HepG2 (cell line): ENCODE results near the gene PPP1CC. TPM values are rescaled to one million over a fixed set of nuclear protein-coding genes. Genes with fewer than 3 reads are reported as not detected.
A peak's percentile ranks its signal among the peaks of the same experiment; 100 is the strongest.

Experiments
- ATAC-seq: fragments of 200-7000 bp; cut with Tn5 transposase; 3 replicates; pipeline ENCODE4 v1.9.1; 2020; ENCODE audit warnings: mild to moderate bottlenecking, moderate library complexity
- BruUV-seq: library from RNA; stranded (reverse); fragments of 400-500 nt; replicated peaks from 2 replicates; lab custom pipeline; 2021; lab: Mats Ljungman, UMichigan
- CTCF ChIA-PET: fragments of 300-600 bp; formaldehyde crosslinking; extraction: SDS; loops from one replicate; lab custom pipeline; 2021; ENCODE audit warnings: low total read pairs, inconsistent platforms, low intra/inter-chr PET ratio; lab: Yijun Ruan, JAX
- POLR2A ChIA-PET: fragments of 350-600 bp; sonication (Branson Sonifier 250); formaldehyde crosslinking; loops from one replicate; lab custom pipeline; 2020; ENCODE audit warnings: antibody characterized with exemption, inconsistent platforms; lab: Yijun Ruan, JAX
- DNase-seq: peaks from one replicate; pipeline ENCODE4 v3.0.0-alpha.2; 2015; ENCODE audit warnings: low spot score
- FAIRE-seq: peaks from 3 replicates; lab custom pipeline; 2011; peaks lifted over from hg19 to GRCh38; lab: Jason Lieb, UNC
- H2AFZ ChIP-seq: one replicate; pipeline ENCODE4 v1.6.1; 2011; ENCODE audit warnings: low read length, inconsistent platforms
- H3K27ac ChIP-seq: fragments of 300-600 bp; 3 replicates; pipeline ENCODE4 v1.8.0; 2011; ENCODE audit warnings: mixed run types, mild to moderate bottlenecking, mixed read lengths, low read length, inconsistent platforms; ENCODE audit not compliant: insufficient read depth; ENCODE audit errors: extremely low read length
- H3K27me3 ChIP-seq, 2 experiments: fragments of 200-600 bp in 1 of 2; 2 replicates in 1 of 2; 3 replicates in 1 of 2; pipeline versions ENCODE4 v1.6.0 to v1.8.0; 2011; ENCODE audit warnings: low read length in 2 of 2, mild to moderate bottlenecking in 2 of 2, moderate library complexity in 2 of 2, inconsistent platforms in 1 of 2; ENCODE audit not compliant: insufficient read depth in 2 of 2, control insufficient read depth in 1 of 2
- H3K36me3 ChIP-seq, 2 experiments: fragments of 200-600 bp in 1 of 2; replicated peaks in 1 of 2; 2 replicates in 1 of 2; 3 replicates in 1 of 2; pipeline versions ENCODE4 v1.5.1 to v1.8.0; 2011; ENCODE audit warnings: low read length in 2 of 2, inconsistent platforms in 1 of 2; ENCODE audit not compliant: insufficient read depth in 2 of 2, control insufficient read depth in 1 of 2
- H3K4me1 ChIP-seq: 2 replicates; pipeline ENCODE4 v1.5.1; 2012; ENCODE audit warnings: low read length, inconsistent platforms; ENCODE audit not compliant: insufficient read depth
- H3K4me2 ChIP-seq: 2 replicates; pipeline ENCODE4 v1.6.0; 2011; ENCODE audit warnings: low read depth, low read length, inconsistent platforms
- H3K4me3 ChIP-seq, 3 experiments: fragments of 200-600 bp in 1 of 3; sonication (generic), shearing (Covaris generic) in 1 of 3; replicated peaks in 1 of 3; 2 replicates each; pipeline ENCODE4 v1.5.1; 2011 to 2016; ENCODE audit warnings: low read length in 3 of 3, inconsistent platforms in 2 of 3, low read depth in 2 of 3, mild to moderate bottlenecking in 2 of 3, control low read depth in 1 of 3, mixed read lengths in 1 of 3; ENCODE audit not compliant: insufficient read depth in 1 of 3
- H3K79me2 ChIP-seq: one replicate; pipeline ENCODE4 v1.6.1; 2011; ENCODE audit warnings: low read length, inconsistent platforms; ENCODE audit not compliant: insufficient read depth
- H3K9ac ChIP-seq: 2 replicates; pipeline ENCODE4 v1.6.0; 2011; ENCODE audit warnings: mild to moderate bottlenecking, low read depth, low read length, inconsistent platforms; ENCODE audit not compliant: insufficient read depth
- H3K9me3 ChIP-seq: 2 replicates; pipeline ENCODE4 v1.5.1; 2012; ENCODE audit warnings: mild to moderate bottlenecking, low read length
- H4K20me1 ChIP-seq: 2 replicates; pipeline ENCODE4 v1.6.0; 2011; ENCODE audit warnings: inconsistent platforms, mild to moderate bottlenecking, low read length, moderate library complexity; ENCODE audit not compliant: insufficient read depth
- CBX1 ChIP-seq: IDR thresholded peaks from one replicate; pipeline ENCODE4 v1.6.1; 2016; ENCODE audit warnings: antibody characterized with exemption, low read depth
- HNRNPH1 ChIP-seq: fragments of 200-400 bp; formaldehyde crosslinking; optimal IDR thresholded peaks from 2 replicates; pipeline ENCODE3; 2017; ENCODE audit warnings: mild to moderate bottlenecking, low read depth, low read length
- KAT7 ChIP-seq: IDR thresholded peaks from 2 replicates; pipeline ENCODE4 v1.6.1; 2018; ENCODE audit warnings: borderline replicate concordance, missing compliant biosample characterization
- KDM5A ChIP-seq: fragments of 200-600 bp; sonication (generic); IDR thresholded peaks from 2 replicates; pipeline ENCODE4 v1.7.0; 2018; ENCODE audit warnings: antibody characterized with exemption, mild to moderate bottlenecking, low read length, borderline replicate concordance
- NKX3-1 ChIP-seq: sonication (generic); formaldehyde crosslinking; IDR thresholded peaks from 2 replicates; pipeline ENCODE4 v1.5.0; 2020; ENCODE audit warnings: missing genetic modification reagents
- PAWR ChIP-seq: sonication (generic); formaldehyde crosslinking; IDR thresholded peaks from 2 replicates; pipeline ENCODE4 v1.4.0; 2020; ENCODE audit warnings: missing genetic modification reagents, mild to moderate bottlenecking, borderline replicate concordance
- PRDM4 ChIP-seq: sonication (generic); formaldehyde crosslinking; IDR thresholded peaks from 2 replicates; pipeline ENCODE4 v1.9.0; 2021; ENCODE audit warnings: missing genetic modification reagents, borderline replicate concordance
- TIGD3 ChIP-seq: sonication (generic); formaldehyde crosslinking; IDR thresholded peaks from 2 replicates; pipeline ENCODE4 v1.5.1; 2020; ENCODE audit warnings: mild to moderate bottlenecking, missing genetic modification reagents, borderline replicate concordance
- TP53 ChIP-seq: sonication (generic); formaldehyde crosslinking; conservative IDR thresholded peaks from 2 replicates; pipeline ENCODE4 v1.4.0; 2020; ENCODE audit warnings: missing genetic modification reagents
- ZNF121 ChIP-seq: sonication (generic); formaldehyde crosslinking; IDR thresholded peaks from 2 replicates; pipeline ENCODE4 v1.5.0; 2020; ENCODE audit warnings: mild to moderate bottlenecking, missing genetic modification reagents
- WGBS: methylation state at CpG from one replicate; pipeline ENCODE4 v1.1.6; 2017; ENCODE audit warnings: low lambda C conversion rate; 5-methylcytosine and 5-hydroxymethylcytosine counted together
- in situ Hi-C: cut with HindIII; loops from 2 replicates; pipeline ENCODE4 v1.10.0; 2017; ENCODE audit warnings: low pct_unique_long_range_greater_than_20kb; ENCODE audit not compliant: extremely low pct_ligation_motif_present
- intact Hi-C: fragments of 100-400 bp; cut with micrococcal nuclease; formaldehyde crosslinking; loops from one replicate; pipeline ENCODE4 v1.10.0; 2022; ENCODE audit not compliant: unreplicated experiment
- polyA plus RNA-seq, 8 experiments: library from polyadenylated mRNA; depleted of rRNA in 3 of 8; stranded (reverse) in 7 of 8; unstranded in 1 of 8; fragments of >200 nt; fragmentation: Illumina TruSeq in 4 of 8; extraction: Trizol in 4 of 8; gene quantifications; 2 replicates each; pipeline versions ENCODE4 v1.2.1 to v1.2.3, GENCODE V29; 2011 to 2016; ENCODE audit warnings: low read depth in 4 of 8, missing spikeins in 1 of 8, mixed read lengths in 1 of 8; ENCODE audit not compliant: insufficient read depth in 1 of 8
- total RNA-seq, 5 experiments: library from RNA; depleted of rRNA; stranded (reverse); fragments of >200 nt; fragmentation: Illumina TruSeq; extraction: Trizol; gene quantifications; 2 replicates each; pipeline ENCODE4 v1.2.3, GENCODE V29; 2016; ENCODE audit warnings: low read depth in 1 of 5

The PPP1CC gene
- total and polyA plus RNA-seq, 2 of the 13 experiments (the other 11 are each of a cell fraction or from before 2014, with no cell fraction given): 178 to 187 TPM

DNA sequence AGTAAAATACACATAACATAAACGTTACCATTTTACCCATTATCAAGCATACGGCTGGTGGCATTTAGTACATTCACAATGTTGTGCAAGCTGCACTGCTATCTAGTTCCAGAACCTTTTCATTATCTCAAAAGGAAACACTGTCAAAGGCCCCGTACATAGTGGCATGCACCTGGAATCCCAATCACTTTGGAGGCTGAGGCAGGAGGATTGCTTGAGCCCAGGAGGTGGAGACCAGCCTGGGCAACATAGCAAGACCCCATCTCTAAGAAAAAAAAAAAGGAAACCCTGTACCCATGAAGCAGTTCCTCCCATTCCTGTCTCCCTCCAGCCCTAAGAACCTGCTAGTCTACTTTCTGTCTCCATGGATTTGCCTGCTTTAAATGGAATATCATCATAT, 46.4 kb downstream of the PPP1CC start:
- BruUV-seq: no TSS peak
- H3K9ac ChIP-seq: no peak overlapping the region
- no peak for DNase-seq
- in situ Hi-C loops: no loop called here
- no peak overlapping the region for H3K27ac ChIP-seq
- peaks cover 24% of the 10 kb centered on the region for H3K4me1 ChIP-seq
- POLR2A ChIA-PET: no interaction called here
- no peak overlapping the region for H2AFZ ChIP-seq
- H3K27me3 ChIP-seq: peaks cover 2 to 21% of the 10 kb centered on the region in 2 experiments; a peak in 3 of 5 replicates
- H3K79me2 ChIP-seq: no peaks in the 10 kb centered on the region
- ATAC-seq: no peak
- intact Hi-C loops: loop anchor here (5.0 kb wide), 1 partner anchor 191 kb away; no protein-coding TSS in a partner anchor
- H4K20me1 ChIP-seq: no peaks in the 10 kb centered on the region
- H3K36me3 ChIP-seq: no peaks in the 10 kb centered on the region
- H3K9me3 ChIP-seq: no peaks in the 10 kb centered on the region
- H3K4me2 ChIP-seq: no peak overlapping the region
- no peak for FAIRE-seq
- CTCF ChIA-PET: no interaction called here
- TF ChIP-seq HNRNPH1 (no peak), ZNF121 (CRISPR knock-in tag) (peak; percentile 69; the same call in 1 of the 2 replicates)
- WGBS: 40% methylated on average over 3 of the region's 3 CpGs
- no peak overlapping the region for H3K4me3 ChIP-seq

DNA sequence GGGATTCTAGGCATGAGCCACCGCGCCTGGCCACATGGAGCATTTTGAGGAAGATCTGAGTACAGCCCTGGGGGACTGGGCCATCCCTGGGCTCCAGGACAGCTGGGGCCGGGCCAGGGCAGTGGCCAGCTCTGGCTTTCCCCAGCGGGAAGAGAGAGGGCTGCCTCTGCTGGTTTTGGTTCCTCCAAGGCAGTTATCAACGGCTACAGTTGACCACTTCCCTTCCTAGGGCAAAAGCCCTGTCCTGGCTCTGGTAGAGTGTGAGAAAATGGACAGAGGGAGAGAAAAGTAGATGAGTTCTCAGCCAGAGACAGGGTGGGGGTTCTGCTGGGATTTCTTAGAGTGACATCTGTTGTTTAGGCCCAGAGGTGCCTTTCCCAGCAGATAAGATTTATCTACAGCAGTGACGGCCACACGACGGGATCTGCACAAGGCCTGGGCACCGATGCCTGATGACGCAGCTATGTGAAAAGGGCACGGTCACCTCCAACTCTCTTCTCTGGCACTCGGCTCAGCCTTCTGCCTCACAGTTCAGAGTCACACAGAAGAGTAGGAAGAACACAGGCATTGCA, 48.3 kb downstream of the PPP1CC start:
- no peak overlapping the region for H3K27ac ChIP-seq
- ATAC-seq: no peak
- no peak for TF ChIP-seq NKX3-1 (CRISPR knock-in tag)
- no peak for TF ChIP-seq TIGD3 (CRISPR knock-in tag)
- TF ChIP-seq KAT7: no peak
- TF ChIP-seq PAWR: no peak
- no peak for TF ChIP-seq TP53
- TF ChIP-seq PRDM4: no peak
- no peak for TF ChIP-seq CBX1
- TF ChIP-seq KDM5A: no peak

More for the DNA sequence above, 48.3 kb downstream of the PPP1CC start:
- Histone ChIP-seq H3K36me3 (no peaks in the 10 kb centered on the region), H3K4me2 (no peak overlapping the region), H3K4me3 (no peak overlapping the region), H3K9ac (no peak overlapping the region), H2AFZ (no peak overlapping the region), H3K4me1 (peaks cover 17% of the 10 kb centered on the region), H4K20me1 (no peaks in the 10 kb centered on the region), H3K9me3 (no peaks in the 10 kb centered on the region), H3K79me2 (no peaks in the 10 kb centered on the region), H3K27me3 (peaks cover 2 to 24% of the 10 kb centered on the region in 2 experiments; a peak in 3 of 5 replicates)
- in situ Hi-C loops (no loop called here), intact Hi-C loops (no loop called here)
- DNase-seq (no peak), FAIRE-seq (no peak)
- WGBS: 64% methylated on average over 7 of the region's 12 CpGs
- no TSS peak for BruUV-seq
- ChIA-PET CTCF (no interaction called here), POLR2A (no interaction called here)
